Right renal cortex interstitium (tissue), 3 donors: ENCODE data around the gene STX10. TPM values are rescaled to one million over a fixed set of nuclear protein-coding genes. Genes with fewer than 3 reads are reported as not detected.
"Not testable (repeated sequence)": the region's sequence is repeated elsewhere in the genome, so short reads cannot be mapped to it uniquely, and the experiment has no call there.

Experiments used
- DNase-seq, 3 donors: peaks; one replicate each; pipeline ENCODE4 v3.0.0-alpha.2; 2013; ENCODE audit warnings: low read depth in 3 of 3, low spot score in 2 of 3
- polyA plus RNA-seq, 3 donors: library from polyadenylated mRNA; unstranded; fragments of 120-200 nt; gene quantifications; one replicate each; pipeline ENCODE4 v1.2.1, GENCODE V29; 2013; ENCODE audit not compliant: insufficient read length in 3 of 3

The STX10 gene
- polyA plus RNA-seq, 3 donors, result 53.4 to 61.6 (median 59.8) TPM

GRCh38 chr19:13149173-13149627 is 975 bp downstream of the STX10 start:
- not testable (repeated sequence) for DNase-seq

GRCh38 chr19:13146763-13147563 is 3.2 kb downstream of the STX10 start:
- DNase-seq, result no peak

GRCh38 chr19:13139633-13140311 is 10.4 kb downstream of the STX10 start:
- no peak for DNase-seq

- no peak for DNase-seq
Measured at GRCh38 chr19:13138916-13139198, 11.3 kb downstream of the STX10 start.

- DNase-seq, result no peak
Measured at GRCh38 chr19:13138171-13138915, 11.8 kb downstream of the STX10 start.

- DNase-seq, result no peak
Measured at GRCh38 chr19:13137290-13137794, 12.8 kb downstream of the STX10 start.

GRCh38 chr19:13135068-13136062 is 14.8 kb downstream of the STX10 start:
- no peak for DNase-seq

GRCh38 chr19:13134626-13135025 is 15.5 kb downstream of the STX10 start:
- no peak for DNase-seq

- DNase-seq, result no peak
Measured at GRCh38 chr19:13133241-13133870, 16.8 kb downstream of the STX10 start.

- DNase-seq, result no peak
Measured at GRCh38 chr19:13132471-13133180, 17.5 kb downstream of the STX10 start.

GRCh38 chr19:13130886-13131490 is 19.2 kb downstream of the STX10 start:
- DNase-seq, result no peak

GRCh38 chr19:13129384-13129783 is 20.8 kb downstream of the STX10 start:
- no peak for DNase-seq

- no peak for DNase-seq
Measured at GRCh38 chr19:13128583-13128982, 21.6 kb downstream of the STX10 start.

GRCh38 chr19:13127811-13128575 is 22.2 kb downstream of the STX10 start:
- DNase-seq, result no peak

GRCh38 chr19:13127051-13127450 is 23.1 kb downstream of the STX10 start:
- no peak for DNase-seq

- DNase-seq, result no peak
Measured at GRCh38 chr19:13122980-13123957, 26.9 kb downstream of the STX10 start.
